Prostate gland (tissue), 2 donors: ENCODE data around the gene SLC1A6. TPM values are rescaled to one million over a fixed set of nuclear protein-coding genes. Genes with fewer than 3 reads are reported as not detected.

Source experiments
- DNase-seq: peaks from one replicate; pipeline ENCODE4 v3.0.0-alpha.2; 2019; ENCODE audit warnings: low spot score
- H3K27ac ChIP-seq, 2 donors: fragments of 200-600 bp; sonication (generic); 2 replicates each; pipeline ENCODE4 v1.5.1; 2017 to 2019
- H3K27me3 ChIP-seq: fragments of 200-600 bp; sonication (generic); replicated peaks from 2 replicates; pipeline ENCODE4 v1.5.1; 2019; ENCODE audit not compliant: insufficient read depth
- H3K36me3 ChIP-seq, 2 donors: fragments of 200-600 bp; sonication (generic); 1 replicate in 1 of 2; 2 replicates in 1 of 2; pipeline versions ENCODE4 v1.5.1 to v1.8.1; 2017 to 2019
- H3K4me1 ChIP-seq: fragments of 200-600 bp; sonication (generic); replicated peaks from 2 replicates; pipeline ENCODE4 v1.5.1; 2019
- H3K4me3 ChIP-seq, 2 donors: fragments of 200-600 bp; sonication (generic); 2 replicates each; pipeline ENCODE4 v1.5.1; 2017 to 2019
- H3K9me3 ChIP-seq: fragments of 200-600 bp; sonication (generic); 2 replicates; pipeline ENCODE4 v1.5.1; 2017
- POLR2A ChIP-seq: fragments of 450-650 bp; IDR thresholded peaks from one replicate; pipeline ENCODE4 v1.6.1; 2016; ENCODE audit warnings: antibody characterized with exemption, mild to moderate bottlenecking
- POLR2AphosphoS5 ChIP-seq: sonication (generic); formaldehyde crosslinking; IDR thresholded peaks from one replicate; pipeline ENCODE4 v1.6.1; 2017; ENCODE audit warnings: antibody characterized with exemption
- WGBS: methylation state at CpG from one replicate; pipeline ENCODE4 v1.1.5; 2018; 5-methylcytosine and 5-hydroxymethylcytosine counted together
- intact Hi-C: fragments of 100-400 bp; cut with DNase I; formaldehyde crosslinking; loops from one replicate; pipeline ENCODE4 v1.14.2; 2022
- total RNA-seq, 2 donors: library from RNA; depleted of rRNA; stranded (reverse); fragments of >200 nt; gene quantifications; one replicate each; pipeline ENCODE4 v1.1.0, GENCODE V29; 2016
- TF ChIP-seq, protein P1 (sequence below), 4 experiments: fragments of 200-600 bp in 2 of 4; fragments of 450-650 bp in 2 of 4; sonication (generic) in 2 of 4; IDR thresholded peaks; 1 replicate in 3 of 4; 2 replicates in 1 of 4; pipeline ENCODE4 v1.5.1; 2016 to 2019; ENCODE audit warnings: antibody characterized with exemption in 4 of 4, mild to moderate bottlenecking in 2 of 4, moderate library complexity in 2 of 4

Gene SLC1A6
- total RNA-seq, result 100 to 1,000 TPM in 1 of 2 donors, under 1 TPM in 1; 0.41 to 255 TPM

- Histone ChIP-seq H3K27me3 (no peaks in the 10 kb centered on the region), H3K4me3 (peak within 1 kb of the TSS; percentile 19 to 37), H3K27ac (no peak within 1 kb of the TSS), H3K4me1 (no peaks in the 10 kb centered on the region), H3K9me3 (no peaks in the 10 kb centered on the region), H3K36me3 (no peaks in the 10 kb centered on the region)
- DNase-seq, result no peak
- TF ChIP-seq, protein P1, sequence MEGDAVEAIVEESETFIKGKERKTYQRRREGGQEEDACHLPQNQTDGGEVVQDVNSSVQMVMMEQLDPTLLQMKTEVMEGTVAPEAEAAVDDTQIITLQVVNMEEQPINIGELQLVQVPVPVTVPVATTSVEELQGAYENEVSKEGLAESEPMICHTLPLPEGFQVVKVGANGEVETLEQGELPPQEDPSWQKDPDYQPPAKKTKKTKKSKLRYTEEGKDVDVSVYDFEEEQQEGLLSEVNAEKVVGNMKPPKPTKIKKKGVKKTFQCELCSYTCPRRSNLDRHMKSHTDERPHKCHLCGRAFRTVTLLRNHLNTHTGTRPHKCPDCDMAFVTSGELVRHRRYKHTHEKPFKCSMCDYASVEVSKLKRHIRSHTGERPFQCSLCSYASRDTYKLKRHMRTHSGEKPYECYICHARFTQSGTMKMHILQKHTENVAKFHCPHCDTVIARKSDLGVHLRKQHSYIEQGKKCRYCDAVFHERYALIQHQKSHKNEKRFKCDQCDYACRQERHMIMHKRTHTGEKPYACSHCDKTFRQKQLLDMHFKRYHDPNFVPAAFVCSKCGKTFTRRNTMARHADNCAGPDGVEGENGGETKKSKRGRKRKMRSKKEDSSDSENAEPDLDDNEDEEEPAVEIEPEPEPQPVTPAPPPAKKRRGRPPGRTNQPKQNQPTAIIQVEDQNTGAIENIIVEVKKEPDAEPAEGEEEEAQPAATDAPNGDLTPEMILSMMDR (IDR thresholded peaks at IDR 0.05), result no peak
- TF ChIP-seq POLR2A (no peak), POLR2AphosphoS5 (no peak)
- intact Hi-C loops, result no loop called here
- under 1% methylated on average over 35 of the region's 84 CpGs for WGBS
Observed at GRCh38 chr19:14979476-14980255, at the start of gene SLC1A6. SLC1A6 (minus strand) TSS chr19:14979864; CDS start chr19:14972910, 6,954 bp downstream.

DNA sequence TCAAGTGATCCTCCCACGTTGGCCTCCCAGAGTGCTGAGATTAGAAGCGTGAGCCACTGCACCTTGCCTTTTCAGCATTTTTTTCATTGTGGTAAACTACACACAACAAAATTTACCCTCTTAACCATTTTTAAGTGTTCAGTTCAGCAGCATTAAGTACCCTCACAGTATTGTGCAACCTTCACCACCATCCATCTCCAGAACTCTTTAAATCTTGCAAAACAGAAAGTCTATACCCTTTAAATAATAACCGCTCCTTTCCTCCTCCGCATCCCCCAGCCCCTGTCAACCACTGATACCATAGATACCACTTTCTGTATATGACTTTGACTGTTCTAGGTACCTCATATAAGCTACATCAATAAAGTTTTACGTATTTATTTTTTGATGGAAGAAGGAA, 48.8 kb upstream of the SLC1A6 start:
- 79% methylated on average over 4 of the region's 5 CpGs for WGBS
- H3K36me3 ChIP-seq, result no peaks in the 10 kb centered on the region
- no peak for DNase-seq
- no peaks in the 10 kb centered on the region for H3K4me1 ChIP-seq
- no peaks in the 10 kb centered on the region for H3K27me3 ChIP-seq
- H3K9me3 ChIP-seq, result no peaks in the 10 kb centered on the region
- H3K27ac ChIP-seq, result no peak overlapping the region
- H3K4me3 ChIP-seq, result no peak overlapping the region
- intact Hi-C loops, result no loop called here
- TF ChIP-seq POLR2A (no peak), POLR2AphosphoS5 (no peak)
- TF ChIP-seq, protein P1 (IDR thresholded peaks at IDR 0.05), result no peak

DNA sequence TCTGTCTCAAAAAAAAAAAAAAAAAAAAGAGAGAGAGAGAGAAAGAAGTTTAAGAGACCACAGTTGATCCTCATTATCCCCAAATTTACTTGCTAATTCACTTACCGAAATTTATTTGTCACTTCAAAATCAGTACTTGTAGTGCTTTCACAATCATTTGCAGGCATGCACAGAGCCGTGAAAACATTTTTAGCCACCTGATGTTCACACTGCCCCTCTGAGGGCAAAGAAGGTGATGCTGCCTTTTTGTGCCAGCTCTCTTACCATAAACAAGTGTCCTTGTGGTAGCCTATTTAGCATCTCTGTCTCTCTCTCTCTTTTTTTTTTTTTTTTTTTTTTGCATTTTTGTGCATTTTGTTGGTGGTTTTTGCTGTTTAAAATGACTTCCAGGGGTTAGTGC, 45.6 kb upstream of the SLC1A6 start:
- Histone ChIP-seq H3K4me1 (no peaks in the 10 kb centered on the region), H3K27ac (no peak overlapping the region), H3K9me3 (no peaks in the 10 kb centered on the region), H3K4me3 (no peak overlapping the region), H3K27me3 (no peaks in the 10 kb centered on the region), H3K36me3 (no peaks in the 10 kb centered on the region)
- intact Hi-C loops, result no loop called here
- DNase-seq, result no peak
- 30% methylated on average over 2 of the region's 2 CpGs for WGBS
- TF ChIP-seq, protein P1 (IDR thresholded peaks at IDR 0.05), result peak in 1 of 4 experiments; percentile 5
- no peak for TF ChIP-seq POLR2A

- TF ChIP-seq, protein P1 (IDR thresholded peaks at IDR 0.05), result no peak
- 25% methylated on average over 29 of the region's 31 CpGs for WGBS
- H3K27ac ChIP-seq, result no peak overlapping the region
- no peaks in the 10 kb centered on the region for H3K4me1 ChIP-seq
- no peaks in the 10 kb centered on the region for H3K9me3 ChIP-seq
- H3K36me3 ChIP-seq, result no peaks in the 10 kb centered on the region
- H3K4me3 ChIP-seq, result no peak overlapping the region
- no peak for DNase-seq
- H3K27me3 ChIP-seq, result no peaks in the 10 kb centered on the region
- intact Hi-C loops, result no loop called here
Observed at GRCh38 chr19:15022752-15023151, 43.1 kb upstream of the SLC1A6 start.
